ENCODE measurements around the gene A4GALT. TPM values are rescaled to one million over a fixed set of nuclear protein-coding genes. Genes with fewer than 3 reads are reported as not detected.

The A4GALT gene
- total RNA-seq, 2 experiments from 2014 or later = 56.0 to 61.5 TPM

GRCh38 chr22:42716649-42717127 is 4.0 kb downstream of the A4GALT start:
- Histone ChIP-seq H2AFZ (ENCODE audit: low read length) (no peak overlapping the region), H3K27ac (ENCODE audit: low read depth, low read length, poor library complexity, severe bottlenecking) (peak overlapping the region; percentile 97), H3K9me2 (ENCODE audit: insufficient read depth, low read length) (no peaks in the 10 kb centered on the region), H3K9me3 (ENCODE audit: low read length) (no peaks in the 10 kb centered on the region), H3K4me1 (ENCODE audit: insufficient read depth, low read length, poor library complexity, severe bottlenecking) (peaks cover 84% of the 10 kb centered on the region), H3K36me3 (ENCODE audit: insufficient read depth, low read length) (peaks cover 22% of the 10 kb centered on the region), H3K4me2 (ENCODE audit: low read length) (peak overlapping the region; percentile 98), H3K79me2 (ENCODE audit: insufficient read depth, low read depth, low read length) (peaks cover 85% of the 10 kb centered on the region), H4K20me1 (ENCODE audit: insufficient read depth, low read length) (no peaks in the 10 kb centered on the region; the same call in 1 of the 2 replicates), H3K4me3 (ENCODE audit: low read depth, low read length, poor library complexity, severe bottlenecking) (peak overlapping the region; percentile 83)
- intact Hi-C loops (cut with micrococcal nuclease; ENCODE audit: unreplicated experiment) = loop anchor here (1.0 to 5.0 kb wide), 7 partner anchors 20 to 401 kb away; partner anchors contain the start of gene POLDIP3
- ChIA-PET CTCF (ENCODE audit: unreplicated experiment) (no interaction called here), POLR2A (interaction anchor here (1.3 to 2.5 kb wide), 3 partner anchors 10 to 62 kb away, joined by 3 to 12 read pairs (median 4); no protein-coding TSS in a partner anchor)
- BruUV-seq (replicated peaks) = no TSS peak
- peak; percentile 95 for DNase-seq (ENCODE audit: low spot score)
- TF ChIP-seq CTCF (conservative IDR thresholded peaks at IDR 0.05; ENCODE audit: low read length) (no peak), EZH2phosphoT487 (IDR thresholded peaks at IDR 0.05; ENCODE audit: borderline replicate concordance, low read depth, low read length) (no peak)

- TF ChIP-seq CTCF (conservative IDR thresholded peaks at IDR 0.05; ENCODE audit: low read length) = no peak
- no peak for TF ChIP-seq EZH2phosphoT487 (IDR thresholded peaks at IDR 0.05; ENCODE audit: borderline replicate concordance, low read depth, low read length)
- intact Hi-C loops (cut with micrococcal nuclease; ENCODE audit: unreplicated experiment) = loop anchor here (1.0 to 5.0 kb wide), 7 partner anchors 19 to 401 kb away; partner anchors contain the start of gene POLDIP3
- ChIA-PET POLR2A (interaction anchor here (2.5 kb wide), 1 partner anchor 62 kb away, joined by 12 read pairs; no protein-coding TSS in a partner anchor), CTCF (ENCODE audit: unreplicated experiment) (no interaction called here)
- H4K20me1 ChIP-seq (ENCODE audit: insufficient read depth, low read length) = no peaks in the 10 kb centered on the region; the same call in 1 of the 2 replicates
- H3K79me2 ChIP-seq (ENCODE audit: insufficient read depth, low read depth, low read length) = peaks cover 90% of the 10 kb centered on the region
- peak; percentile 60 for DNase-seq (ENCODE audit: low spot score)
- peak overlapping the region; percentile 83 for H3K4me3 ChIP-seq (ENCODE audit: low read depth, low read length, poor library complexity, severe bottlenecking)
- H3K9me3 ChIP-seq (ENCODE audit: low read length) = peaks cover 2% of the 10 kb centered on the region
- peak overlapping the region; percentile 98 for H3K4me2 ChIP-seq (ENCODE audit: low read length)
- peaks cover 27% of the 10 kb centered on the region for H3K36me3 ChIP-seq (ENCODE audit: insufficient read depth, low read length)
- H3K4me1 ChIP-seq (ENCODE audit: insufficient read depth, low read length, poor library complexity, severe bottlenecking) = peaks cover 84% of the 10 kb centered on the region
- no peak overlapping the region for H2AFZ ChIP-seq (ENCODE audit: low read length)
- no peaks in the 10 kb centered on the region for H3K9me2 ChIP-seq (ENCODE audit: insufficient read depth, low read length)
- no TSS peak for BruUV-seq (replicated peaks)
- H3K27ac ChIP-seq (ENCODE audit: low read depth, low read length, poor library complexity, severe bottlenecking) = peak overlapping the region; percentile 97
These were observed 4.4 kb downstream of the A4GALT start for GRCh38 chr22:42716221-42716620.

- peak overlapping the region; percentile 97 for H3K27ac ChIP-seq (ENCODE audit: low read depth, low read length, poor library complexity, severe bottlenecking)
- intact Hi-C loops (cut with micrococcal nuclease; ENCODE audit: unreplicated experiment) = loop anchor here (5.0 kb wide), 2 partner anchors 178 to 402 kb away; no protein-coding TSS in a partner anchor
These were observed 5.8 kb downstream of the A4GALT start for GRCh38 chr22:42714768-42715390.

More at GRCh38 chr22:42714768-42715390, 5.8 kb downstream of the A4GALT start:
- H3K9me2 ChIP-seq (ENCODE audit: insufficient read depth, low read length) = no peaks in the 10 kb centered on the region
- DNase-seq (ENCODE audit: low spot score) = no peak
- peaks cover 97% of the 10 kb centered on the region for H3K79me2 ChIP-seq (ENCODE audit: insufficient read depth, low read depth, low read length)
- H3K4me3 ChIP-seq (ENCODE audit: low read depth, low read length, poor library complexity, severe bottlenecking) = no peak overlapping the region
- H3K4me1 ChIP-seq (ENCODE audit: insufficient read depth, low read length, poor library complexity, severe bottlenecking) = peaks cover 84% of the 10 kb centered on the region
- no peaks in the 10 kb centered on the region; the same call in 1 of the 2 replicates for H4K20me1 ChIP-seq (ENCODE audit: insufficient read depth, low read length)
- no peak for TF ChIP-seq EZH2phosphoT487 (IDR thresholded peaks at IDR 0.05; ENCODE audit: borderline replicate concordance, low read depth, low read length)
- no peak for TF ChIP-seq CTCF (conservative IDR thresholded peaks at IDR 0.05; ENCODE audit: low read length)
- H3K4me2 ChIP-seq (ENCODE audit: low read length) = peak overlapping the region; percentile 98
- no peak overlapping the region for H2AFZ ChIP-seq (ENCODE audit: low read length)
- no TSS peak for BruUV-seq (replicated peaks)
- POLR2A ChIA-PET = no interaction called here
- peaks cover 14% of the 10 kb centered on the region for H3K9me3 ChIP-seq (ENCODE audit: low read length)
- CTCF ChIA-PET (ENCODE audit: unreplicated experiment) = no interaction called here
- H3K36me3 ChIP-seq (ENCODE audit: insufficient read depth, low read length) = peaks cover 40% of the 10 kb centered on the region

Data from OCI-LY7 (cell line).